HCT116 (cell line): ENCODE measurements around the gene CIC. TPM values are rescaled to one million over a fixed set of nuclear protein-coding genes. Genes with fewer than 3 reads are reported as not detected.

Source experiments
- ATAC-seq: fragments of 200-7000 bp; cut with Tn5 transposase; 2 replicates; pipeline ENCODE4 v1.9.1; 2020; ENCODE audit warnings: mild to moderate bottlenecking, moderate library complexity
- BruUV-seq: library from RNA; stranded (reverse); fragments of 400-500 nt; replicated peaks from 2 replicates; lab custom pipeline; 2021; lab: Mats Ljungman, UMichigan
- CTCF ChIA-PET: fragments of 300-600 bp; sonication (Branson Sonifier 250); formaldehyde crosslinking; loops from one replicate; lab custom pipeline; 2021; ENCODE audit warnings: antibody characterized with exemption; lab: Charles Lee
- POLR2A ChIA-PET: fragments of 300-600, 350-600 bp; sonication (Branson Sonifier 250); formaldehyde crosslinking; loops from one replicate; lab custom pipeline; 2021; ENCODE audit warnings: antibody characterized with exemption; lab: Charles Lee
- RAD21 ChIA-PET, 2 experiments: fragments of 300-600 bp; sonication (Branson Sonifier 250); formaldehyde crosslinking; loops; one replicate each; lab custom pipeline; 2023; ENCODE audit warnings: low total read pairs in 2 of 2; ENCODE audit not compliant: uncharacterized antibody in 2 of 2, unreplicated experiment in 2 of 2, low non-redundant PET in 1 of 2; lab: Charles Lee
- DNase-seq: peaks from one replicate; pipeline ENCODE4 v3.0.0-alpha.2; 2010; ENCODE audit warnings: low read depth, low spot score
- H2AFZ ChIP-seq: fragments of 200-600 bp; shearing (Covaris generic), sonication (generic); 2 replicates; pipeline ENCODE4 v1.6.1; 2017; ENCODE audit warnings: low read depth, mixed run types, mixed read lengths, antibody characterized with exemption, low read length; ENCODE audit not compliant: poor library complexity, severe bottlenecking
- H3K27ac ChIP-seq: 2 replicates; pipeline ENCODE4 v1.5.1; 2012; ENCODE audit warnings: low read depth, low read length
- H3K27me3 ChIP-seq: fragments of 200-600 bp; sonication (generic); 2 replicates; pipeline ENCODE4 v1.6.1; 2016; ENCODE audit warnings: mixed run types, low read length, mixed read lengths; ENCODE audit not compliant: insufficient read depth
- H3K36me3 ChIP-seq, 2 experiments: fragments of 200-500 bp in 1 of 2; fragments of 200-600 bp in 1 of 2; sonication (Bioruptor generic) in 1 of 2; sonication (generic) in 1 of 2; 2 replicates each; pipeline versions ENCODE4 v1.5.1 to v1.6.1; 2014 to 2016; ENCODE audit warnings: low read length in 2 of 2, inconsistent platforms in 1 of 2, mixed read lengths in 1 of 2, mixed run types in 1 of 2; ENCODE audit not compliant: insufficient read depth in 2 of 2, control insufficient read depth in 1 of 2
- H3K4me1 ChIP-seq, 2 experiments: fragments of 200-600 bp in 1 of 2; sonication (generic) in 1 of 2; 2 replicates each; pipeline versions ENCODE4 v1.5.1 to v1.6.1; 2012 to 2017; ENCODE audit warnings: low read length in 2 of 2, inconsistent platforms in 1 of 2, mild to moderate bottlenecking in 1 of 2, mixed read lengths in 1 of 2, mixed run types in 1 of 2, moderate library complexity in 1 of 2; ENCODE audit not compliant: insufficient read depth in 2 of 2, control insufficient read depth in 1 of 2
- H3K4me2 ChIP-seq: fragments of 200-600 bp; sonication (generic); 2 replicates; pipeline ENCODE4 v1.6.1; 2017; ENCODE audit warnings: mixed run types, low read length, mixed read lengths
- H3K4me3 ChIP-seq, 2 experiments: fragments of 200-600 bp in 1 of 2; sonication (generic) in 1 of 2; replicated peaks in 1 of 2; 2 replicates each; pipeline ENCODE4 v1.5.1; 2011 to 2016; ENCODE audit warnings: low read length in 2 of 2, control low read depth in 1 of 2, low read depth in 1 of 2, mild to moderate bottlenecking in 1 of 2, mixed read lengths in 1 of 2, mixed run types in 1 of 2
- H3K79me2 ChIP-seq: fragments of 200-600 bp; sonication (generic); 2 replicates; pipeline ENCODE4 v1.6.1; 2017; ENCODE audit warnings: mild to moderate bottlenecking, mixed run types, low read length, moderate library complexity, mixed read lengths; ENCODE audit not compliant: insufficient read depth
- H3K9ac ChIP-seq: fragments of 200-600 bp; sonication (generic); 2 replicates; pipeline ENCODE4 v1.6.1; 2016; ENCODE audit warnings: low read length, mixed read lengths
- H3K9me2 ChIP-seq: fragments of 200-600 bp; sonication (generic), shearing (Covaris generic); 2 replicates; pipeline ENCODE4 v1.6.1; 2017; ENCODE audit warnings: mixed run types, mild to moderate bottlenecking, moderate library complexity; ENCODE audit not compliant: insufficient read depth
- H3K9me3 ChIP-seq, 2 experiments: fragments of 200-500 bp in 1 of 2; fragments of 200-600 bp in 1 of 2; sonication (Bioruptor generic) in 1 of 2; sonication (generic) in 1 of 2; 2 replicates each; pipeline ENCODE4 v1.6.1; 2014 to 2017; ENCODE audit warnings: low read length in 2 of 2, mixed read lengths in 2 of 2, inconsistent platforms in 1 of 2, low read depth in 1 of 2, mild to moderate bottlenecking in 1 of 2, mixed run types in 1 of 2, moderate library complexity in 1 of 2; ENCODE audit not compliant: control insufficient read depth in 1 of 2, insufficient read depth in 1 of 2
- H4K20me1 ChIP-seq: fragments of 200-600 bp; sonication (generic), shearing (Covaris generic); 2 replicates; pipeline ENCODE4 v1.6.1; 2017; ENCODE audit warnings: mixed run types, mild to moderate bottlenecking, moderate library complexity; ENCODE audit not compliant: insufficient read depth
- ELF1 ChIP-seq: IDR thresholded peaks from 2 replicates; pipeline ENCODE4 v1.6.1; 2012; ENCODE audit warnings: low read depth, borderline replicate concordance
- EZH2 ChIP-seq: fragments of 200-600 bp; sonication (generic); IDR thresholded peaks from 2 replicates; pipeline ENCODE4 v1.6.1; 2017; ENCODE audit warnings: antibody characterized with exemption, mixed run types
- REST ChIP-seq: IDR thresholded peaks from 2 replicates; pipeline ENCODE4 v1.6.1; 2012; ENCODE audit warnings: low read depth
- YY1 ChIP-seq: IDR thresholded peaks from 2 replicates; pipeline ENCODE4 v1.6.1; 2011; ENCODE audit warnings: low read length, low read depth, moderate library complexity, mild to moderate bottlenecking; ENCODE audit not compliant: insufficient replicate concordance; ENCODE audit errors: extremely low read depth
- ZBTB33 ChIP-seq: IDR thresholded peaks from 2 replicates; pipeline ENCODE4 v1.6.1; 2011; ENCODE audit warnings: mild to moderate bottlenecking, low read length, moderate library complexity; ENCODE audit not compliant: insufficient replicate concordance; ENCODE audit errors: extremely low read depth
- intact Hi-C: fragments of 100-400 bp; cut with micrococcal nuclease; formaldehyde crosslinking; loops from 2 replicates; pipeline ENCODE4 v1.10.0; 2022
- total RNA-seq: library from RNA; stranded (reverse); gene quantifications from one replicate; pipeline ENCODE4 v1.2.1, GENCODE V29; 2021; ENCODE audit not compliant: unreplicated experiment

The CIC gene
- total RNA-seq, 1 experiment from 2014 or later: 52.0 TPM

GRCh38 chr19:42309686-42310085 is 40.6 kb downstream of the CIC start:
- Histone ChIP-seq H3K9ac (no peak overlapping the region), H3K27ac (no peak overlapping the region; the same call in 1 of the 2 replicates), H4K20me1 (no peaks in the 10 kb centered on the region), H3K4me3 (no peak overlapping the region), H2AFZ (no peak overlapping the region), H3K4me2 (no peak overlapping the region), H3K9me2 (no peaks in the 10 kb centered on the region)
- no TSS peak for BruUV-seq
- ChIA-PET RAD21 (no interaction called here), POLR2A (no interaction called here)
- DNase-seq: no peak
- TF ChIP-seq YY1 (no peak), EZH2 (no peak), ELF1 (no peak), ZBTB33 (no peak), REST (no peak)
- TF ChIP-seq, all 23 proteins: peak for 0
- H3K79me2 ChIP-seq: no peaks in the 10 kb centered on the region
- intact Hi-C loops: no loop called here
- no peaks in the 10 kb centered on the region for H3K9me3 ChIP-seq
- ATAC-seq: no peak
- no peaks in the 10 kb centered on the region for H3K36me3 ChIP-seq
- CTCF ChIA-PET: no interaction called here
- H3K4me1 ChIP-seq: peaks cover 0 to 18% of the 10 kb centered on the region in 2 experiments; a peak in 2 of 4 replicates
- no peaks in the 10 kb centered on the region for H3K27me3 ChIP-seq
